ENCODE measurements around the gene CDH2. TPM values are rescaled to one million over a fixed set of nuclear protein-coding genes. Genes with fewer than 3 reads are reported as not detected.

CDH2 gene
- total RNA-seq, 1 donor from 2014 or later = 22.8 TPM

GRCh38 chr18:27942706-27943105 lies 234.2 kb downstream of the CDH2 start:
- no peak overlapping the region for H3K4me3 ChIP-seq

GRCh38 chr18:27931535-27931934 lies 245.4 kb downstream of the CDH2 start:
- Histone ChIP-seq H3K4me3 (no peak overlapping the region), H3K36me3 (no peaks in the 10 kb centered on the region), H3K27me3 (no peaks in the 10 kb centered on the region), H3K27ac (no peak overlapping the region), H3K4me1 (no peaks in the 10 kb centered on the region), H3K9me3 (peaks cover 0 to 7% of the 10 kb centered on the region in 2 donors)
- intact Hi-C loops (cut with DNase I) = no loop called here
- no peak for DNase-seq (ENCODE audit: low spot score in 2 of 2)
- TF ChIP-seq CTCF (IDR thresholded peaks at IDR 0.05) = no peak

More at GRCh38 chr18:27942706-27943105, 234.2 kb downstream of the CDH2 start:
- intact Hi-C loops (cut with DNase I) = no loop called here
- TF ChIP-seq CTCF (IDR thresholded peaks at IDR 0.05) = no peak
- no peak overlapping the region for H3K27ac ChIP-seq
- H3K27me3 ChIP-seq = no peaks in the 10 kb centered on the region
- H3K9me3 ChIP-seq = no peaks in the 10 kb centered on the region
- no peak for DNase-seq (ENCODE audit: low spot score in 2 of 2)
- no peaks in the 10 kb centered on the region for H3K36me3 ChIP-seq
- no peaks in the 10 kb centered on the region for H3K4me1 ChIP-seq

GRCh38 chr18:27922780-27923179 lies 254.2 kb downstream of the CDH2 start:
- no peak for TF ChIP-seq CTCF (IDR thresholded peaks at IDR 0.05)

GRCh38 chr18:27921904-27922751 lies 254.8 kb downstream of the CDH2 start:
- Histone ChIP-seq H3K4me1 (no peaks in the 10 kb centered on the region), H3K27me3 (no peaks in the 10 kb centered on the region), H3K27ac (no peak overlapping the region), H3K4me3 (no peak overlapping the region), H3K9me3 (no peaks in the 10 kb centered on the region), H3K36me3 (no peaks in the 10 kb centered on the region)
- no peak for TF ChIP-seq CTCF (IDR thresholded peaks at IDR 0.05)
- no peak for DNase-seq (ENCODE audit: low spot score in 2 of 2)
- intact Hi-C loops (cut with DNase I) = no loop called here

More at GRCh38 chr18:27922780-27923179, 254.2 kb downstream of the CDH2 start:
- no peaks in the 10 kb centered on the region for H3K36me3 ChIP-seq
- H3K27me3 ChIP-seq = no peaks in the 10 kb centered on the region
- H3K4me1 ChIP-seq = no peaks in the 10 kb centered on the region
- intact Hi-C loops (cut with DNase I) = no loop called here
- DNase-seq (ENCODE audit: low spot score in 2 of 2) = no peak
- H3K4me3 ChIP-seq = no peak overlapping the region
- H3K27ac ChIP-seq = no peak overlapping the region
- peaks cover 0 to under 1% of the 10 kb centered on the region in 2 donors for H3K9me3 ChIP-seq

- Histone ChIP-seq H3K4me3 (no peak overlapping the region), H3K27ac (no peak overlapping the region), H3K4me1 (no peaks in the 10 kb centered on the region), H3K36me3 (no peaks in the 10 kb centered on the region), H3K27me3 (no peaks in the 10 kb centered on the region), H3K9me3 (no peaks in the 10 kb centered on the region)
- no peak for DNase-seq (ENCODE audit: low spot score in 2 of 2)
- no peak for TF ChIP-seq CTCF (IDR thresholded peaks at IDR 0.05)
- intact Hi-C loops (cut with DNase I) = no loop called here
Observed at GRCh38 chr18:27921392-27921791, 255.5 kb downstream of the CDH2 start.
